GM18511 (cell line): ENCODE data around the gene ASCC3.

Experiments
- ATAC-seq: cut with Tn5 transposase; IDR thresholded peaks from one replicate; pipeline ENCODE4 v1.9.1; 2021; ENCODE audit warnings: mild to moderate bottlenecking, moderate library complexity; ENCODE audit not compliant: unreplicated experiment

The ASCC3 gene

DNA sequence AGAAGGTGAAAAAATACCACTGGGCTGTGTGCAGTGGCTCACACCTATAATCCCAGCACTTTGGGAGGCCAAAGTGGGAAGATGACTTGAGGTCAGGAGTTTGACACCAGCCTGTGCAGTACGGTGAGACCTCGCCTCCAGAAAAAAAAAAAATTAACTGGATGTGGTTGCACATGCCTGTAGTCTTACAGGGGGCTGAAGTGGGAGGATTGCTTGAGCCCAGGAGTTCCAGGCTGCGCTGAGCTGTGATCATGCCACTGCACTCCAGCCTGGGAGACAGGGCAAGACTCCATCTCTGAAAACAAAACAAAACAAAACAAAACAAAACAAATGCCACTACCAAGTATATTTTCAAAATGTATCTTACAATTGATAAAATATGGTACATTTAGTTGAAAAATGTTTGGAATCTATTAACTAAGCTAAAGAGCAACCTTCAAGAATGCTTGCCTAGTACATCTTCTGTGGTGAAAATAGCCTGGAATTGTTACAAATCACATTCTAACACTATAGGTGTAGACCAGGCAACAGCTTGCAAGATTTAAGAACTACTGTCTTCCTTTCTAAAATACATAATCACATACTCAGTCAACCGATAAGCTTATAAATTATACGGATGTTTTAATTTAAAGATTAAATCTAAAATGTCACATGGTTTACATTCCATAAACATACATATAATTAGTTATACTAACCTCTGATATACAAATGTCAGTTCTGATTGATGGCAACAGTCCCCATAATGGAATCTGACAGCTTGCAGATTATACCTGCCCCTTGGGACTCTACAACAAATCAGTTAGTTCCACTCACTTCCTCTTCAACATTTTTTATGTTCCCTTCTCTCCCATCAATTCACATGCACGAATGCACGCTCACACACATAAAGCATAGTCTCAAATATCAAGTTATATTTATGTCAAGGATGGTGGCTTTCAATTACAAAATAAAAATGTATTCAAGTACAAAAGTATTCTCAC is 150.8 kb downstream of the ASCC3 start:
- ATAC-seq = no peak

DNA sequence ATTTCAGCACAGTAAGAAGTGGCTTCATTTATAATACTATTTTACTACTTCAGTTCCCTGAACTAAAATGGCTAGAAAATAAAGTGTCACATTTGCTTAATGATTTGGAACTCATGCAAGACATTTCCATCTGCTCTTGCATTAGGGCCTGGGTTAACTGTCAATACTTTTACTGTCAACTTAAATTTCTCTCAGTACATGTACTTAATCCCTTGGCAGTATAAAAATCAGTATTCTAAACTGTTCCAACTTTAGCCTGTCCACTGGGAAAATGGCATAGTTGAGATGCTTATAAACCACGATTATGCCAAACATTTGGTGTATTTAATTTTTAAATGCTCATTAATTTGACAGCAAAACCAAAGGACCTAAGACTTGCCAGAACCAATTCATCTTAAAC is 154.5 kb downstream of the ASCC3 start:
- no peak for ATAC-seq

DNA sequence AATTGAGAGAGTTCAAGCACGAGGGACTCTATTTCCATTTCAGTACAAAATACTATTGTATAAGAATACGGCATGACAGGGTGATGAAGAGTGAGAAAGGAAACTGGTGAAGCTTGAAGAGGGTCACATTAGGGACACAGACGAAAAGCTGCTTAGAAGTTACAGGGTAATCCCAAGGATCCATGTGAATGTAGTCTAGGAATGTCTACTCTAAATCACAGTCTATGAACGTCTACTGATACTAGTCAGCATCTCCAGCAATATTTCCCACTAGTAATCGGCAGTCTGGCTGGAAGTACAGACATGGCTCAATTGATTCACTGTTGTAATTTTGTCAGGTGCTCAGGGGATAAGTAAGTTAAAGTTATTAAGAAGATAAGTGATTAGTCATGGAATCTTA is 156.4 kb downstream of the ASCC3 start:
- no peak for ATAC-seq

DNA sequence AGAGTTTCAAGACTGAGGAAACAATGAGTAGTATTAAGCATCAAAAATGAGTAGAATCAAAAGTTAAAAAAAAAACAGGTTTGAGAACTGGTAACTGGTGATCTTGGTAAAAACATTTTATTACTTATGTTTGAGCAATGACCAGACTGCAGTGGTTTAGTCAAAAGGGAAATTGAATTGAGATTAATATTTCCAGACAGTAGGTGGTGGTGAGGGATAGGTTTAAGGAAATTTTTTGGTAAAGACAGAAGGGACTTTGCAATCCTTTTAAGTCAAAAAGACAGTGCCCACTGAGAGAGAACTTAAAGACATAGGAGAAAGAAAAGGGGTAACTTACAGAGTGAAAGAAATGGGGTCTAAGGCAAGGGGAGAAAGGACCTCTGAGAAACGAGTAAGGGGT is 156.9 kb downstream of the ASCC3 start:
- no peak for ATAC-seq

DNA sequence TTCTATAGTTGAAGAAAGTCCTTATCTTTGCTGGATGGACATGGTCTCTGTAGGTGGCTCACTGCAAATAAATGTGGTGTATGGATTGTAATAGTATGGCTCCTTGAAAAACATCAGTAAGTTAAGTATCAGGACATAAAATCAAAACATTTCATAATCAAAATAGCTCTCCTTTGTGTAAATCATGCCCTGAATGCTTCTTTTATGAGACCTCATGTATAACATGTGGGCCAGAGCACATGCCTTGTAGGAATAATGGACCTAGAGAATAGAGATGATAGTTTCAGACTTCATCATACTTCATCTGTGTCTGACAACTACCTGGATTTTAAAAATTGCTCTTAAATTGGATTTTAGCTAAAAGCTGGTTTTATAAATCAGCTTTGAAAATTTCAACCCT is 159.9 kb downstream of the ASCC3 start:
- ATAC-seq = no peak

DNA sequence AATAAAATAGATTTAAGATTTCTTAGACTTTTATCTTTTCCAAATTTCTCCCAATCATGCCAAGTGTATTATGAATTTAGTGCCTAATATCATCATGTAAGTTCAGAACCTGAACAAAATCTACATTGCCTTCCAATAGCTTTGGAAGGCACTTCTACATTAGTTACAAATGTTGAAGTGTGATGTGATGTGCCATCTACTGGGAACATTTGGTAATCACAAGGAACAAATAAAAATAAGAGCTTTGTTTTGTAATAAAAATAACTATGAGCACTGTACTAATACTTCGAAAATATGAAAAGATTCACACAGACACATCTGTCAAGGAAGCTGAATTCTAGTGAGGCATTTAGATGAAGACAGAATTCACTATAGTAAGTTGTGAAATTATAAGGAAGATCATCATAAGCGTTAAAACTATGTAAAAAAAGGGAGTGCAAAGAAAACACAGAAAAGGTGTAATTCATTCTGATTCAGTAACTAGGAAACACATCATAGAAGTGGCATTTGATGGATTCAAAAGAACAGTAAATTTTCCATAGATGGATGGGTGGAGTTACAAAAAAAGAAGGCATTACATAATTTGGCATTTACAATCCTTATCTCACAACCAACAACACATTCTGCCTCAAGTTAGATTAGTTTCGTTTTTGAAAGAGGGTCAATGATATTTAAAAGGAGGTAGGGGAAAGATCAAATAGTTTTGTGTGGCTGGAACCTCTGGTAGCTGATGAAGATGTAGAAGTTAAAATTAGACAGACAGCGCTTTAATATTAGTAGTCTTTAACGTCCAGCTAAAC is 161.0 kb downstream of the ASCC3 start:
- peak; percentile 77 for ATAC-seq

DNA sequence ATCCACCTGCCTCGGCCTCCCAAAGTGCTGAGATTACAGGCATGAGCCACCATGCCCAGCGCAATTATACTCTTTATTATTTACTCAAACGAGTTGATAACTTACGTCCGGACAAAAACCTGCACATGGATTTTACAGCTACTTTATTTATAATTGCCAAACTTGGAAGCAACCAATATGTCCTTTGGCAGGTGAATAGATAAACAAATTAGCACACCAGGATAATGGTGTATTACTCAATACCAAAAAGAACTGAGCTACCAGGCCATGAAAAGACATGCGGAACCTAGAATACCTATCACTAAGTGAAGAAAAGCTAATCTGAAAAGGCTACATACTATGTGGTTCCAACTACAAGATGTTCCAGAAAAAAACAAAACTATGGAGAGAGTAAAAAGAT is 168.1 kb downstream of the ASCC3 start:
- no peak for ATAC-seq

DNA sequence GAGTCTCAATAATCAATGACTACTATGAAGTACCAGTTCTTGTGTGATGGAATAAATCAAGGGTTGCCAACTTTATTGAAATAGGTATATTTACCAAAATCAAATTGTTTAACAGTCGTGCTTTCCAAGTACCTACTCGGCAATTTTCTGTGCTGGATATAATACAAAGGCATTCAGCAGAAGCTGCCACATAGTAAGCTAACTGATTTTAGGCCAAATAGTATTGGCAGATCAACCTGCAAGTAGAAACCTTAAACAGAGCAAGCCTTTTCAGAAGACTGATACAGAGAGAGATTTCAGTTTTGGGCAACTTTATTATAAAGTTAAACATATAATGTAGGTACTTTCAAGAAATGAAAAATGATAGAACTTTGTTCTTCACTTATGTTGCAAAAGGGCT is 174.6 kb downstream of the ASCC3 start:
- ATAC-seq = no peak

DNA sequence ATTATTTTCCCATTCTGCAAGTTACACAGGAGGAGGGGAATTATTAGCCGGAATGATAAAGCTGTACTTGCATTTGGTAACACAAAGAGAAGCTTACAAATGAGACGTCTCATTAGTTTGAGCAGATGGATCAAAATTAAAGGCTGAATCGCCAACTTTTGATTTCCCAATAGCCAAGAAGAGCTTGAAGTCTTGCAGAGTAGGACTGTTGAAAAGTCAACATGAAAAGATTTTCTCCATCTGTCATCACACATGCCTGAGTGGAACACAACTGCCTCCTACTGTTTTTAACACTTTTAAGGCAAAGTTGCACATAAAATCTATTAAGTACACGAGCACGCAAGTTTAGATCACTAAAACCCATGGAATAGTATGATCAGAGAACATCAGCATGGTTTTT is 176.2 kb downstream of the ASCC3 start:
- ATAC-seq = no peak

DNA sequence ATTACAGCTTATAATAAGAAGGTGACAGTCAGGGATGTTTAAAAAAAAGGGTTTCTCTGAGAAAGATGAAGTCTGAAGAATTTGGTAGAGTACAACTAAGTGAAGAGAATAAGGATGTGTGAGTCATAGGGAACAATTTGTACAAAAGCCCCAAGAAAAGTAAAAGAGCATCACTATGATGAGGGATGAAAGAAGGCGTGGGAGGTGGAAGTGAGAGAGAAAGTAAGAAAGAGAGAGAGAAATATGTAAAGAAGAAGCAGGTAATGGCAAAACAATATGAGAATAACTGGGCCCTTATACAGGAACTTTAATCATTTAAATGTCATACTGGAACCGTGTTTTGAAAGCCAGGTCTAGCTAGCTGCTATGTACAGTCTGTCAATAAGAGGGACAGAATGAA is 179.4 kb downstream of the ASCC3 start:
- no peak for ATAC-seq

DNA sequence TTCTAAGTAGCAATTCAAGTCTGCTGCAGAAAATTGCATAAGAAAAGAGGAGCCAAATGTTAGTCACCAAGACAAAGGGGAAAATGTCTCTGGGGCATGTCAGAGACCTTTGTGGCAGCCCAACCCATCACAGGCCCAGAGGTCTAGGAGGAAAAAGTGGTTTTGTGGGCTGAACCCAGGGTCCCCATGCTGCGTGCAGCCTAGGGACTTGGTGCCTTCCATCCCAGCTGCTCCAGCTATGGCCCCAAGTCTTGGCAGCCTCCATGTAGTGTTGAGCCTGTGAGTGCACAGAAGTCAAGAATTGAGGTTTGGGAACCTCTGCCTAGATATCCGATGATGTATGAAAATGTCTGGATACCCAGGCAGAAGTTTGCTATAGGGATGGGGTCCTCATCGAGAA is 181.1 kb downstream of the ASCC3 start:
- ATAC-seq = no peak

DNA sequence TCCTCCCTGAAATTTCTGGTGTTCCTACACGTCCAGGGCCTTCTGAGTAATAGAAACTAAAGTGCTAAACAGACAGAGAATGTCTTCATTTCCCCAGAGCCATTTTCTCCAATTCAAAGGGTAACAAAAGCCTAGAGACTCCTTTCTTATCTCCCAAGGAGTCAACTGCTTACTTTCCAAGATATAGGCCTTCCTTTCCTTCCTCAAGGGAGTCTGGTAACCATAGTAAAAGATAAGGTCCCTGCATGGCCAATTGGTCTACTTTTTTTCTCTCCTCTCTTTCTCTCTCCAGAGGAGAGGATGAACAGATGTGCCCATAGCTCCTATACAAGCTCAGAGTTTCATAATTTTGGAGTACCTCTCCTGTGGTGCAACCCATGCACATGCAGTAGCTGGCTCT is 185.7 kb downstream of the ASCC3 start:
- ATAC-seq = no peak

DNA sequence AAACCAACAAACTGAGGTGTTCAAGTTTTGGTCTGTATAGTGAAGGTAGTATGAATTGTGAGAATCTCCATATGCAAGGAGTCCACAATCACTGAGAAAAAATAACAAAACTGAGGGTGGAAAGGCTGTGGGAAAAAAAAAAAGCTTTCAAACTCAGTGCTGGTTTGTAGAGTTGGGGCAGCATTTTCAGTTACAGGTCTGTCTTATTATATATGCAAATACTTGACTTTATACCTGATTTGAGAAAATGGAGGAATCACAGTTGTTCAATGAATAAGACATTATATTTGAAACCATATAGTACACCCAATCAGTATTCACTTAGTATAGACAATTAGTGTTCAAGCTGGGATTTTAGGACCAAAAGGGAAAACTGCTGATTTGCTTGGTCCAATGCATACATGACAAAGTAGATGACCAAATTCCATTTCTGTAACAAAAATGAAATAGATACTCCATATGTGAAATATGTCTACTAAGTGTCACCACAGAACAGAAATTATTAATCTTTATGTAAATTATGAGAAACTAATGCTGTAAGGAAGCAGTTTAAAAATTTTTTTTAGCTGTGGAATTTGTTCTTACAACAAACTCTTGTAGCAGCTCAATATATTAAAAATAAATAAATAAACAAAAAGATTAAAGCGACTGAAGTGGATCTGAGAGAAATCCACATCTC is 187.7 kb downstream of the ASCC3 start:
- peak; percentile 56 for ATAC-seq

DNA sequence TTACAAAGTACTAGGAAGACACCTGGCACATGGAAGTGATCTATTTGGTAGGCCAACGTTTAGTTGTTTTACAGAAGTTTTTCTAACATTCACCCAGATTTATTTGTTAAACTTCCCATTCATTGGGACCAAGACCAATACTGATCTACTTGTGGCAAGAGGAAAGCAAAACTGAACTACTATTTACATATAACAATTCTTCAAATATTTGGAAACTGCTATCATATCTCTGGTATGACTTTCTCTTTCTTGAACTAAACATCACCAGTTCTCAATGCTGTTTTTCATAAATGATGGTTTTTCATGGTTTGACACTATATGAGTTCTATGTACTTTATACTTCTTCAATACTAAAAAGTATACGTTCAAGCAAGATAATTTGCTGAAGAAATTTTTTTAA is 189.2 kb downstream of the ASCC3 start:
- ATAC-seq = no peak

DNA sequence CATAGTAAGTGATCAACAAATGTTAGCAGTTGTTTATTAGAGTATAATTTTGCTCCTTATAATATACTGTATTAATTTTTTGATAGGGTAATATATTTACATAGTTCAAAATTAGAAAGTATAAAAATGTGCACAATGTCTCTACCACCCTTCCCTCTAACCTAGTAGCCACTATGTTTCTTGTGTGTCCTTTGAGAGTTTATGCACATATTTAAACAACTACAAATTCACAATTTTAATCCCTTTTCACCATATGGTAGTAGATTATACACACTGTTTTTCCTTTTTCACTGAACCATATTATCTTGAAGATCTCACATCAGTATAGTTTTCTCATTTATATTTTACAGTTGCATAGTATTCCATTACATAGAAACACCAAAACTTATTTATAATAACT is 194.9 kb downstream of the ASCC3 start:
- ATAC-seq = no peak

DNA sequence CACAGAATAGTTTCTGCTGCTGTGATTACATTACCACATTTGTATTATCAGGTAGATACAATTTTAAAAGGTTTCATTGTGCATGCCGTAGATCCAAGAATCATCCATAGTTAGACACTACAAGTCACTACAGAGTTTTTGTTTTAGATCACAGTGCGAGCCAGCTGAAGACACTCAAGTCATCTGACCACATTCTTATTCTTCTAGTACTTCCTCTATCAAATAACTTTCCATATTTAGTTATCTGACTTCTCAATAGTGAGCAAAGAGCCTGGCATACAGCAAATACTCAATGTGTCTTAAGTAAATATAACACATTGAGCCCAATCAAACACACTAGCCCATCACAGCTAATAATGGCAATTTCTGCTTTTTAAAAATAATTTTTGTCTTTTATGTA is 195.4 kb downstream of the ASCC3 start:
- no peak for ATAC-seq

DNA sequence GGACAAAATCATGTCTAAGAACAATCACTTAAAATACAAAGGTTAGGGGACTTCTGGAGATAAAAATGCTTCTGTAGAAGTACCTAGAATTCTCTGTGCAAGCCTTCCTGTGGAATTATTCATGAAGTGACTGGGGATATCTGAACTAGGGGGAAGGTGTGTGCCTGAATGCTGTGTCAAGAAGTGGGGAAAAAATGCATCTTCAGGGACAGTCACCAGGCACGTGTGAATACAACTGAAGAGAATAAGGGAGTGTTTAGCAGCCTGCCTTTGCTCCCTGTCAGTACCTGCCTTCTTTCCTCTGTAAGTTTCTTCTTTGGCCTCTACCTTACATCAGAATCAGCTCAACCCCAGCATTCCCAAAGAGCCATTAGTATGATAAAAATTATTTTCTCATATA is 201.0 kb downstream of the ASCC3 start:
- ATAC-seq = no peak

DNA sequence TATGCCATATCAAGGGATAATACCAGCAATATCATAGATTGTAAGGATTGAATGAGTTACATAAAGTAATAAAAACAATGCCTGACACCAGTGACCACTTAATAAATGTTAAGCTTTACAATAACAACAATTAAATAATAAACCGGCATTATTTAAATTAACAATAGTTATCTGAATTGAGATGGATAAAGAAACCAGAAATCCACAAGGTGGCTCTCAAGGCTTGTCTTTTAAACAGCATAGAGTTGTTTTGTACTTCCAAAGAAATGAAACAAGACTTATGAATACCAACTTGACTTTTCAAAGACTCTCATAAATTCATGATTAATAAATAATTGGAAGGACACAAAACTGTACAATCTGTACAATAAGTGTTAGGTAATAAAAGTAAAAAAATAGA is 203.1 kb downstream of the ASCC3 start:
- ATAC-seq = no peak

DNA sequence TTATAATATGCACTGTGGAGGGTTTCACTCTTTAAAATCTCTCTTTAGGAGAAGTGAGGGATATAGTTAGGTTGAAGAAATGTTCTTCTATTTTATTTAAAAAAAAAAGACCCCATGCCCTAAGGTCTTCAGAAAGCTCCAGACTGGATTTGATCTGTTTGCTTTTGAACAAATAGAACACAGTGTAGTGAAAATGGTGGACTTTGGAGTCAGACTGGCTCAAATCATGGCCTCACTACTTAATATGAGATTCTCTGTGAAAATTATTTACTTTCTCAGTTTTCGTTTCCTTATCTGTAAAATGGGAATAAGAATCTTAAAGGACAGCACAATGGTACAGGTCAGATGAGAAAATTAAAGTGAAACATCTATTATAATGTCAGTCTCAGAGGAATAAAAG is 203.9 kb downstream of the ASCC3 start:
- ATAC-seq = no peak

DNA sequence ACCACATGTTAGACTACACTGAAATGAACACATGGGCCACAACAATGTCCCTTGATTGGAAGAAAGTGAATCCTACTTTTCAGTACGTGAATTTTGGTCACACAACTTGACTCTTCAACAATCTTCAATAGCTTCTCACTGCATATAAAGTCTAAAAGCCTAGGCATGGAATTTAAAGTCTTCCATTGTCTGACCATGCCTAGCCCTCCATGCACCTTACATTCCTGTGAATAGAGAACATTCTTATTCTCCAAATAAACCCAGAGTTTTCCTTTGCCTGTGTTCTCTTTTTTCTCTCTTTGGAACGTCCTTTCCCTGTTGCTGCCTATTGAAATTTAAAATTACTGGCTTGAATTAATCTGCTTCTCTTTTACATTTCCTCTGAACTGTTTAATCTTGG is 207.5 kb downstream of the ASCC3 start:
- no peak for ATAC-seq

DNA sequence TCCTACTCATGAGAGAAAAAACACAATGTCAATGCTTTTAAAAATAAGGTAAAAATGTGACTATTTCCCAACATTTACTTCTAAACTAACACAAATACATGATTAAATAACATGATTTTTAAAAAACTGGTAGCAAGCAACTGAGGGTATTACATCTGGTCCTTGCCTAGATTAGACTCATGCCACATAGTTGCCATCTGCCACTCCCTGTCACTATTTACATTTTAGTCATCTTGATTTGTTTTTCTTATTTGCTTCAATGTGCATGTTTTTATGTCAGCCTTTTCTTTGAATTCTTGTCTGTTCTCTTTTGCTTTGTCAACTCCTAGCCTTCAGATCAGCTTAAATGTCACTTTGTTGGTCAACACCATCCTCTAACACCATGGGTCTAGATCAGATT is 209.4 kb downstream of the ASCC3 start:
- no peak for ATAC-seq

DNA sequence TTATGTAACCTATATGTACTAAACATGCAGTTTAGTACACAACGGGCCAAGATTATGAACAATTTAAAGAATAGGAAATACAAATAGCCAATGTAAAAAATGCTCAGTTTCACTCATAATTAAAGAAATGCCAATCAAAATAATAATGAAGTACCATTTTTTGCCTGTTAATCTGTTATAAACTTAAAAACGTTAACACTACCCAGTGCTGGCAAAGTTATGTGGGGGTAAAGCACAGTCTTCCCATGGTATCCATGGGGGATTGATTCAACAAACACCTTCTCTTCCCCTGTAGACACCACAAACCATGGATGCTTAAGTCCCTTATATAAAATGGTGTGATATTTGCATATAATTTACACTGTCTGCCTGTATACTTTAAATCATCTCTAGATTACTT is 211.1 kb downstream of the ASCC3 start:
- ATAC-seq = no peak
